HCT116 (cell line): ENCODE data around the gene CBFA2T2. TPM values are rescaled to one million over a fixed set of nuclear protein-coding genes. Genes with fewer than 3 reads are reported as not detected.

Experiments used
- ATAC-seq: fragments of 200-7000 bp; cut with Tn5 transposase; 2 replicates; pipeline ENCODE4 v1.9.1; 2020; ENCODE audit warnings: mild to moderate bottlenecking, moderate library complexity
- BruUV-seq: library from RNA; stranded (reverse); fragments of 400-500 nt; replicated peaks from 2 replicates; lab custom pipeline; 2021; lab: Mats Ljungman, UMichigan
- CTCF ChIA-PET: fragments of 300-600 bp; sonication (Branson Sonifier 250); formaldehyde crosslinking; loops from one replicate; lab custom pipeline; 2021; ENCODE audit warnings: antibody characterized with exemption; lab: Charles Lee
- POLR2A ChIA-PET: fragments of 300-600, 350-600 bp; sonication (Branson Sonifier 250); formaldehyde crosslinking; loops from one replicate; lab custom pipeline; 2021; ENCODE audit warnings: antibody characterized with exemption; lab: Charles Lee
- RAD21 ChIA-PET, 2 experiments: fragments of 300-600 bp; sonication (Branson Sonifier 250); formaldehyde crosslinking; loops; one replicate each; lab custom pipeline; 2023; ENCODE audit warnings: low total read pairs in 2 of 2; ENCODE audit not compliant: uncharacterized antibody in 2 of 2, unreplicated experiment in 2 of 2, low non-redundant PET in 1 of 2; lab: Charles Lee
- DNase-seq: peaks from one replicate; pipeline ENCODE4 v3.0.0-alpha.2; 2010; ENCODE audit warnings: low read depth, low spot score
- H2AFZ ChIP-seq: fragments of 200-600 bp; shearing (Covaris generic), sonication (generic); 2 replicates; pipeline ENCODE4 v1.6.1; 2017; ENCODE audit warnings: low read depth, mixed run types, mixed read lengths, antibody characterized with exemption, low read length; ENCODE audit not compliant: poor library complexity, severe bottlenecking
- H3K27ac ChIP-seq: 2 replicates; pipeline ENCODE4 v1.5.1; 2012; ENCODE audit warnings: low read depth, low read length
- H3K27me3 ChIP-seq: fragments of 200-600 bp; sonication (generic); 2 replicates; pipeline ENCODE4 v1.6.1; 2016; ENCODE audit warnings: mixed run types, low read length, mixed read lengths; ENCODE audit not compliant: insufficient read depth
- H3K36me3 ChIP-seq, 2 experiments: fragments of 200-500 bp in 1 of 2; fragments of 200-600 bp in 1 of 2; sonication (Bioruptor generic) in 1 of 2; sonication (generic) in 1 of 2; 2 replicates each; pipeline versions ENCODE4 v1.5.1 to v1.6.1; 2014 to 2016; ENCODE audit warnings: low read length in 2 of 2, inconsistent platforms in 1 of 2, mixed read lengths in 1 of 2, mixed run types in 1 of 2; ENCODE audit not compliant: insufficient read depth in 2 of 2, control insufficient read depth in 1 of 2
- H3K4me1 ChIP-seq, 2 experiments: fragments of 200-600 bp in 1 of 2; sonication (generic) in 1 of 2; 2 replicates each; pipeline versions ENCODE4 v1.5.1 to v1.6.1; 2012 to 2017; ENCODE audit warnings: low read length in 2 of 2, inconsistent platforms in 1 of 2, mild to moderate bottlenecking in 1 of 2, mixed read lengths in 1 of 2, mixed run types in 1 of 2, moderate library complexity in 1 of 2; ENCODE audit not compliant: insufficient read depth in 2 of 2, control insufficient read depth in 1 of 2
- H3K4me2 ChIP-seq: fragments of 200-600 bp; sonication (generic); 2 replicates; pipeline ENCODE4 v1.6.1; 2017; ENCODE audit warnings: mixed run types, low read length, mixed read lengths
- H3K4me3 ChIP-seq, 2 experiments: fragments of 200-600 bp in 1 of 2; sonication (generic) in 1 of 2; replicated peaks in 1 of 2; 2 replicates each; pipeline ENCODE4 v1.5.1; 2011 to 2016; ENCODE audit warnings: low read length in 2 of 2, control low read depth in 1 of 2, low read depth in 1 of 2, mild to moderate bottlenecking in 1 of 2, mixed read lengths in 1 of 2, mixed run types in 1 of 2
- H3K79me2 ChIP-seq: fragments of 200-600 bp; sonication (generic); 2 replicates; pipeline ENCODE4 v1.6.1; 2017; ENCODE audit warnings: mild to moderate bottlenecking, mixed run types, low read length, moderate library complexity, mixed read lengths; ENCODE audit not compliant: insufficient read depth
- H3K9ac ChIP-seq: fragments of 200-600 bp; sonication (generic); 2 replicates; pipeline ENCODE4 v1.6.1; 2016; ENCODE audit warnings: low read length, mixed read lengths
- H3K9me2 ChIP-seq: fragments of 200-600 bp; sonication (generic), shearing (Covaris generic); 2 replicates; pipeline ENCODE4 v1.6.1; 2017; ENCODE audit warnings: mixed run types, mild to moderate bottlenecking, moderate library complexity; ENCODE audit not compliant: insufficient read depth
- H3K9me3 ChIP-seq, 2 experiments: fragments of 200-500 bp in 1 of 2; fragments of 200-600 bp in 1 of 2; sonication (Bioruptor generic) in 1 of 2; sonication (generic) in 1 of 2; 2 replicates each; pipeline ENCODE4 v1.6.1; 2014 to 2017; ENCODE audit warnings: low read length in 2 of 2, mixed read lengths in 2 of 2, inconsistent platforms in 1 of 2, low read depth in 1 of 2, mild to moderate bottlenecking in 1 of 2, mixed run types in 1 of 2, moderate library complexity in 1 of 2; ENCODE audit not compliant: control insufficient read depth in 1 of 2, insufficient read depth in 1 of 2
- H4K20me1 ChIP-seq: fragments of 200-600 bp; sonication (generic), shearing (Covaris generic); 2 replicates; pipeline ENCODE4 v1.6.1; 2017; ENCODE audit warnings: mixed run types, mild to moderate bottlenecking, moderate library complexity; ENCODE audit not compliant: insufficient read depth
- CEBPB ChIP-seq: IDR thresholded peaks from 2 replicates; pipeline ENCODE4 v1.6.1; 2012; ENCODE audit warnings: low read depth
- EGR1 ChIP-seq: IDR thresholded peaks from 2 replicates; pipeline ENCODE4 v1.6.1; 2012; ENCODE audit warnings: low read depth
- ELF1 ChIP-seq: IDR thresholded peaks from 2 replicates; pipeline ENCODE4 v1.6.1; 2012; ENCODE audit warnings: low read depth, borderline replicate concordance
- EZH2phosphoT487 ChIP-seq: fragments of 200-600 bp; IDR thresholded peaks from 2 replicates; pipeline ENCODE4 v1.6.1; 2018; ENCODE audit warnings: antibody characterized with exemption, borderline replicate concordance
- JUND ChIP-seq: IDR thresholded peaks from 2 replicates; pipeline ENCODE4 v1.6.1; 2012
- POLR2AphosphoS5 ChIP-seq: IDR thresholded peaks from 2 replicates; pipeline ENCODE4 v1.6.1; 2011; ENCODE audit warnings: mild to moderate bottlenecking, low read depth, low read length, moderate library complexity
- RAD21 ChIP-seq: IDR thresholded peaks from 2 replicates; pipeline ENCODE4 v1.6.1; 2012; ENCODE audit warnings: low read depth, mild to moderate bottlenecking
- SIN3A ChIP-seq: IDR thresholded peaks from 2 replicates; pipeline ENCODE4 v1.6.1; 2012; ENCODE audit warnings: low read depth
- SP1 ChIP-seq: IDR thresholded peaks from 2 replicates; pipeline ENCODE4 v1.6.1; 2012; ENCODE audit warnings: low read depth
- SRF ChIP-seq: IDR thresholded peaks from 2 replicates; pipeline ENCODE4 v1.6.1; 2012; ENCODE audit warnings: low read depth
- TCF7L2 ChIP-seq: IDR thresholded peaks from 2 replicates; pipeline ENCODE4 v1.7.0; 2011; ENCODE audit warnings: borderline replicate concordance, inconsistent platforms; ENCODE audit not compliant: insufficient read depth, insufficient read length; ENCODE audit errors: extremely low read depth
- YY1 ChIP-seq: IDR thresholded peaks from 2 replicates; pipeline ENCODE4 v1.6.1; 2011; ENCODE audit warnings: low read length, low read depth, moderate library complexity, mild to moderate bottlenecking; ENCODE audit not compliant: insufficient replicate concordance; ENCODE audit errors: extremely low read depth
- ZFX ChIP-seq: fragments of 450-650 bp; IDR thresholded peaks from 2 replicates; pipeline ENCODE4 v1.6.1; 2017
- intact Hi-C: fragments of 100-400 bp; cut with micrococcal nuclease; formaldehyde crosslinking; loops from 2 replicates; pipeline ENCODE4 v1.10.0; 2022
- total RNA-seq: library from RNA; stranded (reverse); gene quantifications from one replicate; pipeline ENCODE4 v1.2.1, GENCODE V29; 2021; ENCODE audit not compliant: unreplicated experiment
- TF ChIP-seq, protein P1 (sequence below): IDR thresholded peaks from 2 replicates; pipeline ENCODE4 v1.6.1; 2012; ENCODE audit warnings: low read depth
- TF ChIP-seq, protein P2 (sequence below): IDR thresholded peaks from 2 replicates; pipeline ENCODE4 v1.6.1; 2012
- TF ChIP-seq, protein P3 (sequence below), 3 experiments: fragments of 200-600 bp in 1 of 3; sonication (generic) in 1 of 3; IDR thresholded peaks in 2 of 3; conservative IDR thresholded peaks in 1 of 3; 2 replicates each; pipeline ENCODE4 v1.5.1; 2012 to 2017; ENCODE audit warnings: low read depth in 2 of 3, low read length in 2 of 3, antibody characterized with exemption in 1 of 3, borderline replicate concordance in 1 of 3, control low read depth in 1 of 3, mild to moderate bottlenecking in 1 of 3, mixed read lengths in 1 of 3, mixed run types in 1 of 3, moderate library complexity in 1 of 3; ENCODE audit not compliant: insufficient read depth in 1 of 3

The CBFA2T2 gene
- total RNA-seq, 1 experiment from 2014 or later, result 8.0 TPM

GRCh38 chr20:33567949-33568348, 78.1 kb downstream of the CBFA2T2 start:
- Histone ChIP-seq H3K9ac (no peak overlapping the region), H3K36me3 (no peaks in the 10 kb centered on the region), H3K27me3 (no peaks in the 10 kb centered on the region), H3K4me3 (no peak overlapping the region), H3K4me2 (no peak overlapping the region), H4K20me1 (no peaks in the 10 kb centered on the region), H3K9me2 (no peaks in the 10 kb centered on the region)
- no peak for ATAC-seq
- DNase-seq, result no peak
- ChIA-PET RAD21 (no interaction called here), CTCF (no interaction called here)
- no TSS peak for BruUV-seq
- TF ChIP-seq EGR1, result no peak
- no peak for TF ChIP-seq POLR2AphosphoS5
- TF ChIP-seq, protein P1, sequence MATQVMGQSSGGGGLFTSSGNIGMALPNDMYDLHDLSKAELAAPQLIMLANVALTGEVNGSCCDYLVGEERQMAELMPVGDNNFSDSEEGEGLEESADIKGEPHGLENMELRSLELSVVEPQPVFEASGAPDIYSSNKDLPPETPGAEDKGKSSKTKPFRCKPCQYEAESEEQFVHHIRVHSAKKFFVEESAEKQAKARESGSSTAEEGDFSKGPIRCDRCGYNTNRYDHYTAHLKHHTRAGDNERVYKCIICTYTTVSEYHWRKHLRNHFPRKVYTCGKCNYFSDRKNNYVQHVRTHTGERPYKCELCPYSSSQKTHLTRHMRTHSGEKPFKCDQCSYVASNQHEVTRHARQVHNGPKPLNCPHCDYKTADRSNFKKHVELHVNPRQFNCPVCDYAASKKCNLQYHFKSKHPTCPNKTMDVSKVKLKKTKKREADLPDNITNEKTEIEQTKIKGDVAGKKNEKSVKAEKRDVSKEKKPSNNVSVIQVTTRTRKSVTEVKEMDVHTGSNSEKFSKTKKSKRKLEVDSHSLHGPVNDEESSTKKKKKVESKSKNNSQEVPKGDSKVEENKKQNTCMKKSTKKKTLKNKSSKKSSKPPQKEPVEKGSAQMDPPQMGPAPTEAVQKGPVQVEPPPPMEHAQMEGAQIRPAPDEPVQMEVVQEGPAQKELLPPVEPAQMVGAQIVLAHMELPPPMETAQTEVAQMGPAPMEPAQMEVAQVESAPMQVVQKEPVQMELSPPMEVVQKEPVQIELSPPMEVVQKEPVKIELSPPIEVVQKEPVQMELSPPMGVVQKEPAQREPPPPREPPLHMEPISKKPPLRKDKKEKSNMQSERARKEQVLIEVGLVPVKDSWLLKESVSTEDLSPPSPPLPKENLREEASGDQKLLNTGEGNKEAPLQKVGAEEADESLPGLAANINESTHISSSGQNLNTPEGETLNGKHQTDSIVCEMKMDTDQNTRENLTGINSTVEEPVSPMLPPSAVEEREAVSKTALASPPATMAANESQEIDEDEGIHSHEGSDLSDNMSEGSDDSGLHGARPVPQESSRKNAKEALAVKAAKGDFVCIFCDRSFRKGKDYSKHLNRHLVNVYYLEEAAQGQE, result no peak
- TF ChIP-seq TCF7L2, result no peak
- TF ChIP-seq ZFX, result no peak
- TF ChIP-seq, protein P2, sequence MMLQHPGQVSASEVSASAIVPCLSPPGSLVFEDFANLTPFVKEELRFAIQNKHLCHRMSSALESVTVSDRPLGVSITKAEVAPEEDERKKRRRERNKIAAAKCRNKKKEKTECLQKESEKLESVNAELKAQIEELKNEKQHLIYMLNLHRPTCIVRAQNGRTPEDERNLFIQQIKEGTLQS, result no peak
- TF ChIP-seq SIN3A, result no peak
- TF ChIP-seq JUND, result no peak
- TF ChIP-seq ELF1, result no peak
- TF ChIP-seq SP1, result no peak
- no peak for TF ChIP-seq EZH2phosphoT487
- no peak for TF ChIP-seq YY1
- TF ChIP-seq, protein P3, sequence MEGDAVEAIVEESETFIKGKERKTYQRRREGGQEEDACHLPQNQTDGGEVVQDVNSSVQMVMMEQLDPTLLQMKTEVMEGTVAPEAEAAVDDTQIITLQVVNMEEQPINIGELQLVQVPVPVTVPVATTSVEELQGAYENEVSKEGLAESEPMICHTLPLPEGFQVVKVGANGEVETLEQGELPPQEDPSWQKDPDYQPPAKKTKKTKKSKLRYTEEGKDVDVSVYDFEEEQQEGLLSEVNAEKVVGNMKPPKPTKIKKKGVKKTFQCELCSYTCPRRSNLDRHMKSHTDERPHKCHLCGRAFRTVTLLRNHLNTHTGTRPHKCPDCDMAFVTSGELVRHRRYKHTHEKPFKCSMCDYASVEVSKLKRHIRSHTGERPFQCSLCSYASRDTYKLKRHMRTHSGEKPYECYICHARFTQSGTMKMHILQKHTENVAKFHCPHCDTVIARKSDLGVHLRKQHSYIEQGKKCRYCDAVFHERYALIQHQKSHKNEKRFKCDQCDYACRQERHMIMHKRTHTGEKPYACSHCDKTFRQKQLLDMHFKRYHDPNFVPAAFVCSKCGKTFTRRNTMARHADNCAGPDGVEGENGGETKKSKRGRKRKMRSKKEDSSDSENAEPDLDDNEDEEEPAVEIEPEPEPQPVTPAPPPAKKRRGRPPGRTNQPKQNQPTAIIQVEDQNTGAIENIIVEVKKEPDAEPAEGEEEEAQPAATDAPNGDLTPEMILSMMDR (IDR thresholded peaks at IDR 0.05 in 2 of 3, conservative IDR thresholded peaks at IDR 0.05 in 1 of 3; ENCODE audit: borderline replicate concordance in 1 of 3, insufficient read depth in 1 of 3, low read depth in 2 of 3, low read length in 2 of 3), result no peak
- TF ChIP-seq RAD21, result no peak
- TF ChIP-seq SRF, result no peak
- TF ChIP-seq CEBPB, result no peak
- TF ChIP-seq, all 23 proteins: peak for 0
- H3K27ac ChIP-seq, result no peak overlapping the region
- POLR2A ChIA-PET, result no interaction called here
- intact Hi-C loops, result no loop called here
- H3K4me1 ChIP-seq, result peaks cover 5 to 6% of the 10 kb centered on the region in 2 experiments; a peak in 2 of 4 replicates
- H3K9me3 ChIP-seq, result no peaks in the 10 kb centered on the region
- H3K79me2 ChIP-seq, result no peaks in the 10 kb centered on the region; the same call in 1 of the 2 replicates
- H2AFZ ChIP-seq, result no peak overlapping the region
